Measurements from ENCODE around the gene PKIG. TPM values are rescaled to one million over a fixed set of nuclear protein-coding genes. Genes with fewer than 3 reads are reported as not detected.

The PKIG gene
- total RNA-seq, 1 donor from 2014 or later = 38.2 TPM

Other genes starting within 250 kb of the PKIG start
- gene R3HDML, start 245.5 kb upstream of the PKIG start, total RNA-seq = not detected
- not detected for gene HNF4A, start 226.9 kb upstream of the PKIG start, total RNA-seq
- 8.5 TPM for gene TTPAL, start 106.7 kb upstream of the PKIG start, total RNA-seq
- gene SERINC3, start 60.5 kb upstream of the PKIG start, total RNA-seq = 114 TPM
- 7.7 TPM for gene ADA, start 69.1 kb downstream of the PKIG start, total RNA-seq
- gene CCN5, start 132.8 kb downstream of the PKIG start, total RNA-seq = 147 TPM
- gene KCNK15, start 163.3 kb downstream of the PKIG start, total RNA-seq = 3.2 TPM
- 8.0 TPM for gene RIMS4, start 228.0 kb downstream of the PKIG start, total RNA-seq